Tibial nerve (tissue), 4 donors: Measurements from ENCODE around the gene ABI1. TPM values are rescaled to one million over a fixed set of nuclear protein-coding genes. Genes with fewer than 3 reads are reported as not detected.

Source experiments
- DNase-seq, 2 donors: peaks; one replicate each; pipeline ENCODE4 v3.0.0-alpha.2; 2019; ENCODE audit warnings: low spot score in 2 of 2
- H3K27ac ChIP-seq, 4 donors: fragments of 200-600 bp; sonication (generic) in 3 of 4; one replicate each; pipeline ENCODE4 v1.5.1; 2017 to 2019; ENCODE audit warnings: mild to moderate bottlenecking in 1 of 4
- H3K27me3 ChIP-seq, 2 donors: fragments of 200-600 bp; sonication (generic) in 1 of 2; one replicate each; pipeline versions ENCODE4 v1.5.1 to v1.6.0; 2017 to 2019
- H3K36me3 ChIP-seq, 3 donors: fragments of 200-600 bp; sonication (generic); one replicate each; pipeline ENCODE4 v1.5.1; 2018 to 2019
- H3K4me1 ChIP-seq, 4 donors: fragments of 200-600 bp; sonication (generic) in 3 of 4; one replicate each; pipeline ENCODE4 v1.5.1; 2017 to 2019
- H3K4me3 ChIP-seq, 4 donors: fragments of 200-600 bp; sonication (generic) in 3 of 4; one replicate each; pipeline ENCODE4 v1.5.1; 2017 to 2019; ENCODE audit warnings: mild to moderate bottlenecking in 1 of 4, moderate library complexity in 1 of 4
- H3K9me3 ChIP-seq, 4 donors: fragments of 200-600 bp; sonication (generic) in 3 of 4; one replicate each; pipeline ENCODE4 v1.5.1; 2017 to 2019
- EP300 ChIP-seq, 2 donors: sonication (generic); formaldehyde crosslinking; IDR thresholded peaks; one replicate each; pipeline ENCODE4 v1.6.1; 2017; ENCODE audit warnings: antibody characterized with exemption in 2 of 2, mild to moderate bottlenecking in 1 of 2
- POLR2A ChIP-seq, 2 donors: fragments of 450-650 bp; IDR thresholded peaks; one replicate each; pipeline ENCODE4 v1.6.1; 2017; ENCODE audit warnings: antibody characterized with exemption in 2 of 2, mild to moderate bottlenecking in 2 of 2, moderate library complexity in 2 of 2
- WGBS, 2 donors: methylation state at CpG; one replicate each; pipeline ENCODE4 v1.1.5; 2018; 5-methylcytosine and 5-hydroxymethylcytosine counted together
- total RNA-seq, 4 donors: library from RNA; depleted of rRNA; stranded (reverse); fragments of >200 nt; gene quantifications; one replicate each; pipeline ENCODE4 v1.1.0, GENCODE V29; 2016
- TF ChIP-seq, protein P1 (sequence below), 5 experiments: fragments of 200-600 bp in 3 of 5; fragments of 450-650 bp in 2 of 5; sonication (generic) in 3 of 5; IDR thresholded peaks; one replicate each; pipeline ENCODE4 v1.5.1; 2016 to 2019; ENCODE audit warnings: antibody characterized with exemption in 5 of 5, mild to moderate bottlenecking in 3 of 5, moderate library complexity in 2 of 5

The ABI1 gene
- total RNA-seq, 4 donors from 2014 or later = 25.9 to 32.1 (median 29.9) TPM

DNA sequence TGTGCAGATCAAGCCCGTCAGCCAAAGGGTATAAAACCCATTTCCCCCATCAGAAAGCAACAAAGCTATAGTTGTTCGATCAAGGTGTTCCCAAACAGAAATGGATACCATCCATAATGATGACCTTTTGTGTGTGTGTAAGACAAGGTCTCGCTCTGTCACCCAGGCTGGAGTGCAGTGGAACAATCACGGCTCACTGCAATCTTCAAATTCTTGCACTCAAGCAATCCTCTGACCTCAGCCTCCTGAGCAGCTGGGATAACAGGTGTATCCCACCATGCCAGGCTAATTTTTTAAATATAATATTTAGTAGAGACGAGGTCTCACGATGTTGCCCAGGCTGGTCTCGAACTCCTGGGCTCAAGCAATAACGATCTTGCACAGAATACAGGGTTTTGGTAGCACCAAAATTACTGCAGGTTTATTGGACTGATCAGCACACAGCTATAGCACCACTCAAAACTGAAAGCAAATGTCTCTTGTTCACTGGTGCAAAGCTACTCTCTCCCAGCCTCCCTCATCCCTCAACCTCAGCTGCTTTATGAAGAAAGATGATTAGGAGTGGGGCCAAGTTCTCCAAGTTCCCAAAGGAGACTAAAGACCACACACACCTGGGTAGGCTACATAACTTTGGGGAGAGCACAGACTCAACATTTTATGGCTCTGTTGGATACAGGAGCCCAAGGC, 80.5 kb downstream of the ABI1 start:
- Histone ChIP-seq H3K9me3 (no peaks in the 10 kb centered on the region), H3K36me3 (no peaks in the 10 kb centered on the region), H3K4me3 (no peak overlapping the region), H3K27me3 (no peaks in the 10 kb centered on the region), H3K27ac (no peak overlapping the region), H3K4me1 (peaks cover 0 to 15% (median 4%) of the 10 kb centered on the region in 4 donors)
- no peak for TF ChIP-seq EP300 (IDR thresholded peaks at IDR 0.05)
- TF ChIP-seq, protein P1, sequence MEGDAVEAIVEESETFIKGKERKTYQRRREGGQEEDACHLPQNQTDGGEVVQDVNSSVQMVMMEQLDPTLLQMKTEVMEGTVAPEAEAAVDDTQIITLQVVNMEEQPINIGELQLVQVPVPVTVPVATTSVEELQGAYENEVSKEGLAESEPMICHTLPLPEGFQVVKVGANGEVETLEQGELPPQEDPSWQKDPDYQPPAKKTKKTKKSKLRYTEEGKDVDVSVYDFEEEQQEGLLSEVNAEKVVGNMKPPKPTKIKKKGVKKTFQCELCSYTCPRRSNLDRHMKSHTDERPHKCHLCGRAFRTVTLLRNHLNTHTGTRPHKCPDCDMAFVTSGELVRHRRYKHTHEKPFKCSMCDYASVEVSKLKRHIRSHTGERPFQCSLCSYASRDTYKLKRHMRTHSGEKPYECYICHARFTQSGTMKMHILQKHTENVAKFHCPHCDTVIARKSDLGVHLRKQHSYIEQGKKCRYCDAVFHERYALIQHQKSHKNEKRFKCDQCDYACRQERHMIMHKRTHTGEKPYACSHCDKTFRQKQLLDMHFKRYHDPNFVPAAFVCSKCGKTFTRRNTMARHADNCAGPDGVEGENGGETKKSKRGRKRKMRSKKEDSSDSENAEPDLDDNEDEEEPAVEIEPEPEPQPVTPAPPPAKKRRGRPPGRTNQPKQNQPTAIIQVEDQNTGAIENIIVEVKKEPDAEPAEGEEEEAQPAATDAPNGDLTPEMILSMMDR (IDR thresholded peaks at IDR 0.05) = no peak
- no peak for TF ChIP-seq POLR2A (IDR thresholded peaks at IDR 0.05)
- no peak for DNase-seq
- 91 to 99% methylated on average over 8 of the region's 8 CpGs for WGBS, 2 donors

DNA sequence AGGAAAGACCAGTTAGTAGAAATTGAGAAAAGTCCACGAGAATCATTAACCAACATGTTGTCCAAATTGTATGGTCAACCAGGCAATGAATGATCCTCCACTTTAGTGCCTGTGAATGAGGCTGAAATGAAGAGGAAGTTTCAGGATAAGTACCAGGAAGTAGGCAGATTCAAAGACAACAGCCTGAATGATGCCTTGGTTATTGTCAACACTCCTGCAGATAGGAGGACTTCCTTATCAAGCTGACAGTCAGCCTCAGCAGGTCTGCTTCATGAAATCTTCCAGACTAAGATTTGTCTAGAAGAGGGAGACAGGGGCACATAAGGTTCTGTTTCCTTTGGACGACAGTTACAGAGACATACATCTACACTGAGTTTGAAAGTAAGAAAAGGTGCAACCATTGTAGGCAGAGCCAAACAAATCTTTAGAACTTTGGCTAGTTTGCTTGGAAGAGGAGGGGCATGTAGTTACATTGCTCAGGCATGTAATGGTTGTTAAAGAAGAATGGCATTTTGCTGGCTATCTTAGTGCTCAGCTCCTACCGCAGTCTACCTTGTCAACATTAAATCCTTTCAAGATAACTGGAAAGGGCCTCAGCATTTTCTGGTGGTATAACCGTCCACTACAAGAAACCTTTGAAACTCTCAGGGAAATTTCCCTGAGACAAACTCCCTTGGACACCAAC, 81.4 kb downstream of the ABI1 start:
- no peaks in the 10 kb centered on the region for H3K36me3 ChIP-seq
- H3K4me1 ChIP-seq = peaks cover 0 to 15% (median 4%) of the 10 kb centered on the region in 4 donors
- TF ChIP-seq EP300 (IDR thresholded peaks at IDR 0.05) (no peak), POLR2A (IDR thresholded peaks at IDR 0.05) (no peak)
- TF ChIP-seq, protein P1 (IDR thresholded peaks at IDR 0.05) = no peak
- no peaks in the 10 kb centered on the region for H3K27me3 ChIP-seq
- no peak overlapping the region for H3K4me3 ChIP-seq
- no peak overlapping the region for H3K27ac ChIP-seq
- H3K9me3 ChIP-seq = no peaks in the 10 kb centered on the region
- DNase-seq = no peak
- 89 to 91% methylated on average over 4 of the region's 4 CpGs for WGBS, 2 donors

DNA sequence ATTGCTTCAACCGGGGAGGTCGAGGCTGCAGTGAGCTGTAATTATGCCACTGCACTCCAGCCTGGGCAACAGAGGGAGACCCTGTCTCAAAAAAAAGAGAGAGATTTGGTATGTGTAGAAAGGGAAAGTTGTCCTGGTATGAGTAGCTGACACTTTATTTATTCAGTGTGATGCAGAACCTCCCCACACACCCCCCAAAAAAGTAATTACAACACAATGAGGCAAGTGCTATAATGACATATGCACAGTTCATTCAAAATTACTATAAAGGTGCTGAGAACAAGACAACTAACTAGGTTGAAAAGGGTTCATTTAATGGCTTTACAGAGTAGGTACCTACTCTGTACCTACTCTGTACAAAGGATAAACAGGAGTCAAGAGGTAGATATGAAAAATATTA, 83.1 kb downstream of the ABI1 start:
- Histone ChIP-seq H3K27ac (no peak overlapping the region), H3K9me3 (no peaks in the 10 kb centered on the region)
- 93 to 94% methylated on average over 2 of the region's 2 CpGs for WGBS, 2 donors

DNA sequence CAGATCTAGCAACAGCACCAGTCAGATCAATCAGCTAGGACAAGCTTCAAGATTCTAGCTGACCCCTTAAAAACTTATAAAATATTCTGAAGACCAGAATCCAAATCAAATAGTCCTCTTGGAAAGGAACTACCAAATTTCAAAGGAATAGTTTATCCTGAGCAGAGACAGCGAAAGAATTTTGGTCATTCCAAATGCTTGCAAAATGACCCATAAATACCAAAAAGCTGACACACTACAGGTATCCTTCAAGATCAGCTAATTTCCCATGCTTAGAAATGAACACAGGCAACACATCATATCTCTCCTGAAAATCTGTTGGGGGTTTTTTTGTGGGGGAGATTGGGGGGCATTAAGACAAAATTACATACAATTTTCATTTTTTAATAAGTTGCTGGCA, 84.5 kb downstream of the ABI1 start:
- H3K27ac ChIP-seq = no peak overlapping the region
- 92 to 97% methylated on average over 1 of the region's 1 CpG for WGBS, 2 donors
- DNase-seq = no peak
- no peak overlapping the region for H3K4me3 ChIP-seq
- H3K27me3 ChIP-seq = no peaks in the 10 kb centered on the region
- no peak for TF ChIP-seq POLR2A (IDR thresholded peaks at IDR 0.05)
- H3K9me3 ChIP-seq = no peaks in the 10 kb centered on the region
- H3K36me3 ChIP-seq = no peaks in the 10 kb centered on the region
- peaks cover 0 to 10% (median 3%) of the 10 kb centered on the region in 4 donors for H3K4me1 ChIP-seq

More for the DNA sequence above, 83.1 kb downstream of the ABI1 start:
- no peaks in the 10 kb centered on the region for H3K27me3 ChIP-seq
- TF ChIP-seq EP300 (IDR thresholded peaks at IDR 0.05) (no peak), POLR2A (IDR thresholded peaks at IDR 0.05) (no peak)
- TF ChIP-seq, protein P1 (IDR thresholded peaks at IDR 0.05) = no peak
- H3K4me3 ChIP-seq = no peak overlapping the region
- DNase-seq = no peak
- no peaks in the 10 kb centered on the region for H3K36me3 ChIP-seq
- peaks cover 0 to 18% (median 4%) of the 10 kb centered on the region in 4 donors for H3K4me1 ChIP-seq

DNA sequence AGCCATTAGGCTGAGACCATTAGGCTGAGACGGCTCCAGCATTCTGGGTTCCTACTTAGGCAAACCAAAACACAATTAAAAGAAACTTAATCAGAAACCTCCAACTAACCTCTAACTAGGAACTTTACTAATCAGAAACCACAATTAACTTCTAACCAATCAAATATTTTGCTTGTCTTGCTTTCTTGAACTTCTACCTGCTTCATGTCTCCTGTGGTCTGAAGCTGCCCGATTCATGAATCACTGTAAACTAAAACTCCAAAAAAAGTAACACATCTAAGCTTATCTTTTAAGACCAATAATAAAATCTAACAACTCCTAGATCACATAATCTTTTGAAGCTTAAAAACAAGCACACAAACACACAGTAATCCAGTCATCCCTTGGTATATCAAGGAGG, 87.1 kb downstream of the ABI1 start:
- TF ChIP-seq, protein P1 (IDR thresholded peaks at IDR 0.05) = no peak
- TF ChIP-seq EP300 (IDR thresholded peaks at IDR 0.05) = no peak
- no peak for TF ChIP-seq POLR2A (IDR thresholded peaks at IDR 0.05)
- peaks cover 0 to 8% (median 0%) of the 10 kb centered on the region in 3 donors for H3K36me3 ChIP-seq
- no peak overlapping the region for H3K27ac ChIP-seq
- WGBS, 2 donors = 93 to 94% methylated on average over 2 of the region's 2 CpGs
- no peak overlapping the region for H3K4me3 ChIP-seq
- H3K9me3 ChIP-seq = no peaks in the 10 kb centered on the region
- DNase-seq = no peak
- H3K4me1 ChIP-seq = peaks cover 0 to 2% (median 0%) of the 10 kb centered on the region in 4 donors
- H3K27me3 ChIP-seq = no peaks in the 10 kb centered on the region
